HEK293 (cell line): ENCODE data around the gene FPR1.

Experiments used
- KLF8 ChIP-seq: fragments of 450-650 bp; formaldehyde crosslinking; IDR thresholded peaks from 2 replicates; pipeline ENCODE4 v1.5.1; 2016; ENCODE audit warnings: missing biosample characterization, missing genetic modification characterization
- SETDB1 ChIP-seq: IDR thresholded peaks from one replicate; pipeline ENCODE4 v1.6.1; 2017; ENCODE audit warnings: mild to moderate bottlenecking, low read length, moderate library complexity, mixed read lengths; ENCODE audit not compliant: insufficient read length
- ZNF239 ChIP-seq: fragments of 450-650 bp; formaldehyde crosslinking; IDR thresholded peaks from 2 replicates; pipeline ENCODE4 v1.5.1; 2016; ENCODE audit warnings: missing biosample characterization, missing genetic modification characterization
- TF ChIP-seq, protein P1 (sequence below): fragments of 450-650 bp; formaldehyde crosslinking; conservative IDR thresholded peaks from 2 replicates; pipeline ENCODE4 v1.5.1; 2016; ENCODE audit warnings: low read depth, missing biosample characterization, missing genetic modification characterization
- TF ChIP-seq, protein P2 (sequence below): fragments of 450-650 bp; formaldehyde crosslinking; IDR thresholded peaks from 2 replicates; pipeline ENCODE4 v1.5.1; 2016; ENCODE audit warnings: missing biosample characterization, missing genetic modification characterization
- TF ChIP-seq, protein P3 (sequence below): fragments of 450-650 bp; formaldehyde crosslinking; IDR thresholded peaks from 2 replicates; pipeline ENCODE4 v1.5.1; 2016; ENCODE audit warnings: missing biosample characterization, missing genetic modification characterization

DNA sequence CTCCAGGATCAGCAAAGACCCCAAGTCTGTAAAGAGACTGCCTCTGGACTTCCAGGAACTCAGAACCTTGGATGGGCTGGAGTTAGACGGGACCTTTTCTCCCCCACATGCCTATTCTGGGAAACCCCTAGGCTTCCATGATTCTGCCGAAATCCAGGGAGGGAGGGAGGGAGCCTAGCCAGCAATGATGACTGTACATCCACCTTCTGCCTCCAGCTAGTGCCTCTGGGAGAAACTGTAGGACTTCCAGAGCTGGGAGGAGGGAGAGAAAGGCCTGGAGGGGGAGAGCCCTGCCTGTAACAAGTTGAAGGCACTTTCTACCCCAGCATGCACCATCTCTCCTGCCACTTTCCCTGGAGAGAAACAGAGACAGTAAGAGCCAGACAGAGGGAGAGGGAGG lies 21.9 kb downstream of the FPR1 start:
- TF ChIP-seq, protein P1, sequence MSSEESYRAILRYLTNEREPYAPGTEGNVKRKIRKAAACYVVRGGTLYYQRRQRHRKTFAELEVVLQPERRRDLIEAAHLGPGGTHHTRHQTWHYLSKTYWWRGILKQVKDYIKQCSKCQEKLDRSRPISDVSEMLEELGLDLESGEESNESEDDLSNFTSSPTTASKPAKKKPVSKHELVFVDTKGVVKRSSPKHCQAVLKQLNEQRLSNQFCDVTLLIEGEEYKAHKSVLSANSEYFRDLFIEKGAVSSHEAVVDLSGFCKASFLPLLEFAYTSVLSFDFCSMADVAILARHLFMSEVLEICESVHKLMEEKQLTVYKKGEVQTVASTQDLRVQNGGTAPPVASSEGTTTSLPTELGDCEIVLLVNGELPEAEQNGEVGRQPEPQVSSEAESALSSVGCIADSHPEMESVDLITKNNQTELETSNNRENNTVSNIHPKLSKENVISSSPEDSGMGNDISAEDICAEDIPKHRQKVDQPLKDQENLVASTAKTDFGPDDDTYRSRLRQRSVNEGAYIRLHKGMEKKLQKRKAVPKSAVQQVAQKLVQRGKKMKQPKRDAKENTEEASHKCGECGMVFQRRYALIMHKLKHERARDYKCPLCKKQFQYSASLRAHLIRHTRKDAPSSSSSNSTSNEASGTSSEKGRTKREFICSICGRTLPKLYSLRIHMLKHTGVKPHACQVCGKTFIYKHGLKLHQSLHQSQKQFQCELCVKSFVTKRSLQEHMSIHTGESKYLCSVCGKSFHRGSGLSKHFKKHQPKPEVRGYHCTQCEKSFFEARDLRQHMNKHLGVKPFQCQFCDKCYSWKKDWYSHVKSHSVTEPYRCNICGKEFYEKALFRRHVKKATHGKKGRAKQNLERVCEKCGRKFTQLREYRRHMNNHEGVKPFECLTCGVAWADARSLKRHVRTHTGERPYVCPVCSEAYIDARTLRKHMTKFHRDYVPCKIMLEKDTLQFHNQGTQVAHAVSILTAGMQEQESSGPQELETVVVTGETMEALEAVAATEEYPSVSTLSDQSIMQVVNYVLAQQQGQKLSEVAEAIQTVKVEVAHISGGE (tag by site-specific recombination), result no peak
- TF ChIP-seq, protein P2, sequence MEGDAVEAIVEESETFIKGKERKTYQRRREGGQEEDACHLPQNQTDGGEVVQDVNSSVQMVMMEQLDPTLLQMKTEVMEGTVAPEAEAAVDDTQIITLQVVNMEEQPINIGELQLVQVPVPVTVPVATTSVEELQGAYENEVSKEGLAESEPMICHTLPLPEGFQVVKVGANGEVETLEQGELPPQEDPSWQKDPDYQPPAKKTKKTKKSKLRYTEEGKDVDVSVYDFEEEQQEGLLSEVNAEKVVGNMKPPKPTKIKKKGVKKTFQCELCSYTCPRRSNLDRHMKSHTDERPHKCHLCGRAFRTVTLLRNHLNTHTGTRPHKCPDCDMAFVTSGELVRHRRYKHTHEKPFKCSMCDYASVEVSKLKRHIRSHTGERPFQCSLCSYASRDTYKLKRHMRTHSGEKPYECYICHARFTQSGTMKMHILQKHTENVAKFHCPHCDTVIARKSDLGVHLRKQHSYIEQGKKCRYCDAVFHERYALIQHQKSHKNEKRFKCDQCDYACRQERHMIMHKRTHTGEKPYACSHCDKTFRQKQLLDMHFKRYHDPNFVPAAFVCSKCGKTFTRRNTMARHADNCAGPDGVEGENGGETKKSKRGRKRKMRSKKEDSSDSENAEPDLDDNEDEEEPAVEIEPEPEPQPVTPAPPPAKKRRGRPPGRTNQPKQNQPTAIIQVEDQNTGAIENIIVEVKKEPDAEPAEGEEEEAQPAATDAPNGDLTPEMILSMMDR (tag by site-specific recombination), result no peak
- TF ChIP-seq, protein P3, sequence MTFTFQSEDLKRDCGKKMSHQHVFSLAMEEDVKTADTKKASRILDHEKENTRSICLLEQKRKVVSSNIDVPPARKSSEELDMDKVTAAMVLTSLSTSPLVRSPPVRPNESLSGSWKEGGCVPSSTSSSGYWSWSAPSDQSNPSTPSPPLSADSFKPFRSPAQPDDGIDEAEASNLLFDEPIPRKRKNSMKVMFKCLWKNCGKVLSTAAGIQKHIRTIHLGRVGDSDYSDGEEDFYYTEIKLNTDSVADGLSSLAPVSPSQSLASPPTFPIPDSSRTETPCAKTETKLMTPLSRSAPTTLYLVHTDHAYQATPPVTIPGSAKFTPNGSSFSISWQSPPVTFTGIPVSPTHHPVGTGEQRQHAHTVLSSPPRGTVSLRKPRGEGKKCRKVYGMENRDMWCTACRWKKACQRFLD (tag by site-specific recombination), result no peak
- TF ChIP-seq SETDB1 (no peak), KLF8 (tag by site-specific recombination) (no peak), ZNF239 (tag by site-specific recombination) (no peak)
